Trophoblast cell (in vitro differentiated cells and primary cell): ENCODE measurements around the gene IL21.
"Not testable (repeated sequence)": the region's sequence is repeated elsewhere in the genome, so short reads cannot be mapped to it uniquely, and the experiment has no call there.

Experiments
- DNase-seq, 2 donors: peaks; one replicate each; pipeline ENCODE4 v3.0.0-alpha.2; 2016
- H2AFZ ChIP-seq: 2 replicates; pipeline ENCODE4 v1.6.1; 2013; ENCODE audit warnings: low read length, moderate library complexity, mild to moderate bottlenecking; ENCODE audit not compliant: insufficient read depth, poor library complexity
- H2AK5ac ChIP-seq: 2 replicates; pipeline ENCODE4 v1.6.1; 2013; ENCODE audit warnings: mild to moderate bottlenecking, low read length
- H2BK120ac ChIP-seq: 2 replicates; pipeline ENCODE4 v1.6.1; 2013; ENCODE audit warnings: low read length, mild to moderate bottlenecking, moderate library complexity; ENCODE audit not compliant: insufficient read depth, poor library complexity
- H2BK12ac ChIP-seq: 2 replicates; pipeline ENCODE4 v1.6.1; 2013; ENCODE audit warnings: mild to moderate bottlenecking, low read length, moderate library complexity
- H2BK5ac ChIP-seq: 2 replicates; pipeline ENCODE4 v1.6.1; 2013; ENCODE audit warnings: low read length, low read depth, moderate library complexity, mild to moderate bottlenecking; ENCODE audit not compliant: poor library complexity
- H3K14ac ChIP-seq: 2 replicates; pipeline ENCODE4 v1.6.1; 2013; ENCODE audit warnings: mild to moderate bottlenecking, low read length
- H3K18ac ChIP-seq: 2 replicates; pipeline ENCODE4 v1.6.1; 2013; ENCODE audit warnings: mild to moderate bottlenecking, low read length
- H3K23ac ChIP-seq: 2 replicates; pipeline ENCODE4 v1.6.1; 2013; ENCODE audit warnings: low read length
- H3K27ac ChIP-seq: 2 replicates; pipeline ENCODE4 v1.5.1; 2013; ENCODE audit warnings: low read depth, mild to moderate bottlenecking, inconsistent platforms, low read length, moderate library complexity
- H3K27me3 ChIP-seq: 2 replicates; pipeline ENCODE4 v1.6.1; 2013; ENCODE audit warnings: inconsistent platforms, mild to moderate bottlenecking, low read length, moderate library complexity; ENCODE audit not compliant: insufficient read depth
- H3K36me3 ChIP-seq, 2 experiments: 1 replicate in 1 of 2; 2 replicates in 1 of 2; pipeline ENCODE4 v1.6.1; 2013; ENCODE audit warnings: low read length in 2 of 2, mild to moderate bottlenecking in 2 of 2, moderate library complexity in 1 of 2; ENCODE audit not compliant: insufficient read depth in 2 of 2, control insufficient read depth in 1 of 2
- H3K4ac ChIP-seq: 2 replicates; pipeline ENCODE4 v1.6.1; 2013; ENCODE audit warnings: low read depth, mild to moderate bottlenecking, low read length, moderate library complexity
- H3K4me1 ChIP-seq, 2 experiments: 1 replicate in 1 of 2; 2 replicates in 1 of 2; pipeline ENCODE4 v1.6.1; 2013; ENCODE audit warnings: low read length in 2 of 2, mild to moderate bottlenecking in 2 of 2, moderate library complexity in 1 of 2; ENCODE audit not compliant: insufficient read depth in 2 of 2, control insufficient read depth in 1 of 2
- H3K4me2 ChIP-seq: 2 replicates; pipeline ENCODE4 v1.6.1; 2013; ENCODE audit warnings: inconsistent platforms, mild to moderate bottlenecking, low read length, moderate library complexity
- H3K4me3 ChIP-seq: 2 replicates; pipeline ENCODE4 v1.5.1; 2013; ENCODE audit warnings: mild to moderate bottlenecking, low read depth, low read length, inconsistent platforms
- H3K79me1 ChIP-seq: one replicate; pipeline ENCODE4 v1.6.1; 2013; ENCODE audit warnings: low read length
- H3K79me2 ChIP-seq: 2 replicates; pipeline ENCODE4 v1.6.1; 2013; ENCODE audit warnings: low read length, mild to moderate bottlenecking; ENCODE audit not compliant: control insufficient read depth, insufficient read depth, poor library complexity
- H3K9ac ChIP-seq: 2 replicates; pipeline ENCODE4 v1.6.1; 2013; ENCODE audit warnings: mild to moderate bottlenecking, low read length
- H3K9me3 ChIP-seq: 2 replicates; pipeline ENCODE4 v1.6.1; 2013; ENCODE audit warnings: low read depth, mild to moderate bottlenecking, control low read depth, inconsistent platforms, low read length; ENCODE audit not compliant: insufficient read depth
- H4K12ac ChIP-seq: 2 replicates; pipeline ENCODE4 v1.6.1; 2013; ENCODE audit warnings: low read depth, mild to moderate bottlenecking, low read length, moderate library complexity
- H4K8ac ChIP-seq: 2 replicates; pipeline ENCODE4 v1.6.1; 2013; ENCODE audit warnings: low read depth, mild to moderate bottlenecking, low read length, moderate library complexity
- H4K91ac ChIP-seq: one replicate; pipeline ENCODE4 v1.6.1; 2013; ENCODE audit warnings: low read depth, mild to moderate bottlenecking, low read length, moderate library complexity
- WGBS: extraction: QIAGEN DNeasy Blood & Tissue Kit; methylation state at CpG from one replicate; pipeline ENCODE4 v1.1.7; 2013; ENCODE audit warnings: missing lambda C conversion rate; ENCODE audit not compliant: insufficient read length, insufficient coverage; ENCODE audit errors: extremely low coverage; 5-methylcytosine and 5-hydroxymethylcytosine counted together

The IL21 gene

GRCh38 chr4:122577189-122577553 lies 43.7 kb downstream of the IL21 start:
- no peak overlapping the region for H4K8ac ChIP-seq
- no peak for DNase-seq
- no peaks in the 10 kb centered on the region for H3K36me3 ChIP-seq
- H3K27ac ChIP-seq: no peak overlapping the region
- no CpG with 5 or more reads among the region's 2 CpGs for WGBS
- H3K4ac ChIP-seq: no peak overlapping the region
- H3K27me3 ChIP-seq: no peaks in the 10 kb centered on the region
- no peak overlapping the region for H4K91ac ChIP-seq
- H3K14ac ChIP-seq: no peak overlapping the region
- no peak overlapping the region for H2BK5ac ChIP-seq
- no peaks in the 10 kb centered on the region for H3K79me2 ChIP-seq
- no peak overlapping the region for H2AK5ac ChIP-seq
- H2AFZ ChIP-seq: no peak overlapping the region
- no peak overlapping the region for H2BK12ac ChIP-seq
- H3K4me3 ChIP-seq: peak overlapping the region; percentile 28
- peaks cover 6% of the 10 kb centered on the region for H3K9me3 ChIP-seq
- H3K9ac ChIP-seq: no peak overlapping the region
- H4K12ac ChIP-seq: no peak overlapping the region
- H3K4me1 ChIP-seq: no peaks in the 10 kb centered on the region
- H2BK120ac ChIP-seq: no peak overlapping the region
- no peaks in the 10 kb centered on the region for H3K79me1 ChIP-seq
- no peak overlapping the region for H3K4me2 ChIP-seq
- no peak overlapping the region for H3K23ac ChIP-seq
- H3K18ac ChIP-seq: no peak overlapping the region

- H3K79me2 ChIP-seq: no peaks in the 10 kb centered on the region
- H3K79me1 ChIP-seq: no peaks in the 10 kb centered on the region
- no peak overlapping the region for H3K14ac ChIP-seq
- no peak overlapping the region for H2AFZ ChIP-seq
- H4K91ac ChIP-seq: no peak overlapping the region
- no peak overlapping the region for H3K9ac ChIP-seq
- no peak overlapping the region for H3K23ac ChIP-seq
- no peak overlapping the region for H3K4ac ChIP-seq
- H3K27me3 ChIP-seq: no peaks in the 10 kb centered on the region
- no peak overlapping the region for H2BK12ac ChIP-seq
- peak; percentile 52 to 80 for DNase-seq
- peaks cover 6% of the 10 kb centered on the region for H3K9me3 ChIP-seq
- no peak overlapping the region for H4K12ac ChIP-seq
- no peaks in the 10 kb centered on the region for H3K36me3 ChIP-seq
- no peak overlapping the region for H3K18ac ChIP-seq
- no peak overlapping the region for H4K8ac ChIP-seq
- no peak overlapping the region for H2BK120ac ChIP-seq
- no peak overlapping the region for H3K27ac ChIP-seq
- peak overlapping the region; percentile 28 for H3K4me3 ChIP-seq
- H3K4me1 ChIP-seq: no peaks in the 10 kb centered on the region
- no CpG with 5 or more reads among the region's 5 CpGs for WGBS
- H3K4me2 ChIP-seq: no peak overlapping the region
- no peak overlapping the region for H2AK5ac ChIP-seq
- H2BK5ac ChIP-seq: no peak overlapping the region
These were observed 44.3 kb downstream of the IL21 start for GRCh38 chr4:122576261-122577188.

GRCh38 chr4:122574347-122574746 lies 46.5 kb downstream of the IL21 start:
- not testable (repeated sequence) for H3K4me2 ChIP-seq, H4K91ac ChIP-seq, H4K12ac ChIP-seq, DNase-seq, H3K18ac ChIP-seq, H2AFZ ChIP-seq, H3K27ac ChIP-seq, H3K27me3 ChIP-seq, H3K23ac ChIP-seq, H2BK120ac ChIP-seq, H2BK5ac ChIP-seq, H3K4me1 ChIP-seq, H3K4ac ChIP-seq, H3K36me3 ChIP-seq, H2AK5ac ChIP-seq, H3K9me3 ChIP-seq, H3K79me1 ChIP-seq, H4K8ac ChIP-seq, H3K4me3 ChIP-seq, H3K9ac ChIP-seq, H3K79me2 ChIP-seq, H3K14ac ChIP-seq, H2BK12ac ChIP-seq
- WGBS: no CpG with 5 or more reads among the region's 10 CpGs

GRCh38 chr4:122562449-122562848 lies 58.4 kb downstream of the IL21 start:
- WGBS: no CpG with 5 or more reads among the region's 2 CpGs

More at GRCh38 chr4:122562449-122562848, 58.4 kb downstream of the IL21 start:
- no peak overlapping the region for H3K18ac ChIP-seq
- H4K12ac ChIP-seq: no peak overlapping the region
- H3K4me3 ChIP-seq: no peak overlapping the region
- no peaks in the 10 kb centered on the region for H3K27me3 ChIP-seq
- H2AFZ ChIP-seq: no peak overlapping the region
- H3K4me1 ChIP-seq: no peaks in the 10 kb centered on the region
- H4K91ac ChIP-seq: no peak overlapping the region
- H3K4ac ChIP-seq: no peak overlapping the region
- no peak overlapping the region for H3K27ac ChIP-seq
- no peak overlapping the region for H3K9ac ChIP-seq
- H3K79me2 ChIP-seq: no peaks in the 10 kb centered on the region
- H2BK5ac ChIP-seq: no peak overlapping the region
- no peak overlapping the region for H4K8ac ChIP-seq
- H2AK5ac ChIP-seq: no peak overlapping the region
- no peaks in the 10 kb centered on the region for H3K79me1 ChIP-seq
- no peak overlapping the region for H2BK120ac ChIP-seq
- no peak for DNase-seq
- no peak overlapping the region for H3K14ac ChIP-seq
- no peaks in the 10 kb centered on the region for H3K36me3 ChIP-seq
- no peak overlapping the region for H2BK12ac ChIP-seq
- no peaks in the 10 kb centered on the region for H3K9me3 ChIP-seq
- no peak overlapping the region for H3K23ac ChIP-seq
- H3K4me2 ChIP-seq: no peak overlapping the region
